Measurements from ENCODE around the gene INHBC.
"Not testable (repeated sequence)": the region's sequence is repeated elsewhere in the genome, so short reads cannot be mapped to it uniquely, and the experiment has no call there.

DNA sequence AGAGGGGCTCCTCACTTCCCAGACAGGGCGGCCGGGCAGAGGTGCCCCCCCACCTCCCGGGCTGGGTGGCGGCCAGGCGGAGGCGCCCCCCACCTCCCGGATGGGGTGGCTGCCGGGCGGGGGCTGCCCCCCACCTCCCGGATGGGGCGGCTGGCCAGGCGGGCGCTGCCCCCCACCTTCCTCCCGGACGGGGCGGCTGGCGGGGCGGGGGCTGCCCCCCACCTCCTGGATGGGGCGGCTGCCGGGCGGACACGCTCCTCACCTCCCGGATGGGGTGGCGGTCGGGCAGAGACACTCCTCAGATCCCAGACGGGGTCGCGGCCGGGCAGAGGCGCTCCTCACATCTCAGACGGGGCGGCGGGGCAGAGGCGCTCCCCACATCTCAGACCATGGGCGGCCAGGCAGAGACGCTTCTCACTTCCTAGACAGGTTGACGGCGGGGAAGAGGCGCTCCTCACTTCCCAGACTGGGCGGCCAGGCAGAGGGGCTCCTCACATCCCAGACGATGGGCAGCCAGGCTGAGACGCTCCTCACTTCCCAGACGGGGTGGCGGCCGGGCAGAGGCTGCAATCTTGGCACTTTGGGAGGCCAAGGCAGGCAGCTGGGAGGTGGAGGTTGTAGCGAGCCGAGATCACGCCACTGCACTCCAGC, 60.6 kb downstream of the INHBC start:
- TF ChIP-seq, protein P1, sequence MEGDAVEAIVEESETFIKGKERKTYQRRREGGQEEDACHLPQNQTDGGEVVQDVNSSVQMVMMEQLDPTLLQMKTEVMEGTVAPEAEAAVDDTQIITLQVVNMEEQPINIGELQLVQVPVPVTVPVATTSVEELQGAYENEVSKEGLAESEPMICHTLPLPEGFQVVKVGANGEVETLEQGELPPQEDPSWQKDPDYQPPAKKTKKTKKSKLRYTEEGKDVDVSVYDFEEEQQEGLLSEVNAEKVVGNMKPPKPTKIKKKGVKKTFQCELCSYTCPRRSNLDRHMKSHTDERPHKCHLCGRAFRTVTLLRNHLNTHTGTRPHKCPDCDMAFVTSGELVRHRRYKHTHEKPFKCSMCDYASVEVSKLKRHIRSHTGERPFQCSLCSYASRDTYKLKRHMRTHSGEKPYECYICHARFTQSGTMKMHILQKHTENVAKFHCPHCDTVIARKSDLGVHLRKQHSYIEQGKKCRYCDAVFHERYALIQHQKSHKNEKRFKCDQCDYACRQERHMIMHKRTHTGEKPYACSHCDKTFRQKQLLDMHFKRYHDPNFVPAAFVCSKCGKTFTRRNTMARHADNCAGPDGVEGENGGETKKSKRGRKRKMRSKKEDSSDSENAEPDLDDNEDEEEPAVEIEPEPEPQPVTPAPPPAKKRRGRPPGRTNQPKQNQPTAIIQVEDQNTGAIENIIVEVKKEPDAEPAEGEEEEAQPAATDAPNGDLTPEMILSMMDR (conservative IDR thresholded peaks at IDR 0.05; ENCODE audit: low read depth, low read length): not testable (repeated sequence)
- TF ChIP-seq EZH2 (IDR thresholded peaks at IDR 0.05; ENCODE audit: low read length, unreplicated experiment): not testable (repeated sequence)

All from PC-3 (cell line).